Adrenal gland (tissue), 12 donors: ENCODE measurements around the gene ZNF831. TPM values are rescaled to one million over a fixed set of nuclear protein-coding genes. Genes with fewer than 3 reads are reported as not detected.

Experiments used
- DNase-seq, 7 donors: peaks; one replicate each; pipeline ENCODE4 v3.0.0-alpha.2; 2019 to 2020
- H3K27ac ChIP-seq, 5 donors: fragments of 200-600 bp; sonication (generic) in 4 of 5; 1 replicate in 3 of 5; 2 replicates in 2 of 5; pipeline versions ENCODE4 v1.5.1 to v1.8.0; 2016 to 2020; ENCODE audit warnings: mild to moderate bottlenecking in 1 of 5
- H3K27me3 ChIP-seq: fragments of 200-600 bp; 2 replicates; pipeline ENCODE4 v1.8.0; 2021
- H3K36me3 ChIP-seq, 2 donors: fragments of 200-600 bp; replicated peaks in 1 of 2; 1 replicate in 1 of 2; 2 replicates in 1 of 2; pipeline versions ENCODE4 v1.5.1 to v1.8.0; 2018 to 2022
- H3K4me1 ChIP-seq, 2 donors: fragments of 200-600 bp; replicated peaks in 1 of 2; 1 replicate in 1 of 2; 2 replicates in 1 of 2; pipeline versions ENCODE4 v1.5.1 to v1.8.0; 2018 to 2021
- H3K4me3 ChIP-seq, 4 donors: fragments of 200-600 bp; sonication (generic) in 3 of 4; one replicate each; pipeline ENCODE4 v1.5.1; 2016 to 2018
- H3K9me3 ChIP-seq, 3 donors: fragments of 200-600 bp; sonication (generic) in 1 of 3; replicated peaks in 1 of 3; 1 replicate in 2 of 3; 2 replicates in 1 of 3; pipeline versions ENCODE4 v1.5.1 to v1.8.0; 2016 to 2021
- POLR2A ChIP-seq, 2 donors: fragments of 450-650 bp; IDR thresholded peaks; one replicate each; pipeline ENCODE4 v1.6.1; 2017; ENCODE audit warnings: antibody characterized with exemption in 2 of 2, mild to moderate bottlenecking in 2 of 2, moderate library complexity in 1 of 2
- WGBS, 4 donors: extraction: QIAGEN DNeasy Blood & Tissue Kit in 2 of 4; methylation state at CpG; one replicate each; pipeline versions ENCODE4 v1.1.5 to v1.1.7; 2013 to 2017; 5-methylcytosine and 5-hydroxymethylcytosine counted together
- intact Hi-C, 2 donors: fragments of 100-400 bp; cut with DNase I; formaldehyde crosslinking; loops; one replicate each; pipeline versions ENCODE4 v1.14.1 to v1.15.0; 2022 to 2023
- polyA plus RNA-seq, 3 donors: library from polyadenylated mRNA; stranded (reverse); fragments of 200-250 nt in 2 of 3; fragments of 350-450 nt in 1 of 3; fragmentation: Illumina TruSeq in 1 of 3; extraction: RNeasy Lipid Tissue Mini Kit (QIAGEN cat#74804) in 1 of 3; gene quantifications; one replicate each; pipeline ENCODE4 v1.2.3, GENCODE V29; 2013 to 2014
- total RNA-seq, 9 donors: library from RNA; depleted of rRNA in 4 of 9; stranded (reverse); fragments of >200 nt in 4 of 9; fragments of 120-200 nt in 1 of 9; fragmentation: NEBNext Ultra II Directional in 1 of 9; extraction: Animal tissue kit (Norgen Biotek cat#: 25700) in 1 of 9; gene quantifications; one replicate each; pipeline versions ENCODE4 v1.1.0 to v1.2.4, GENCODE V29; 2013 to 2023
- TF ChIP-seq, protein P1 (sequence below), 6 experiments: fragments of 450-650 bp in 4 of 6; fragments of 200-600 bp in 2 of 6; sonication (generic) in 1 of 6; IDR thresholded peaks; 1 replicate in 5 of 6; 2 replicates in 1 of 6; pipeline versions ENCODE4 v1.5.1 to v1.8.0; 2016 to 2021; ENCODE audit warnings: antibody characterized with exemption in 6 of 6, mild to moderate bottlenecking in 2 of 6, moderate library complexity in 1 of 6
- donor health status: healthy with polysubstance abuse.
- donor health status: Bipolar disorder and iron deficiency.
- donor health status: DM: yes; HTN: yes; CAD: no.
- donor health status: DM: no; HTN: no; CAD: no.
- donor health status: DM: no; HTN: no; CAD: no.
- donor health status: DM: yes; HTN: yes; CAD: no.

The ZNF831 gene
- total and polyA plus RNA-seq, 12 donors = 0.05 to 0.61 (median 0.15) TPM

DNA sequence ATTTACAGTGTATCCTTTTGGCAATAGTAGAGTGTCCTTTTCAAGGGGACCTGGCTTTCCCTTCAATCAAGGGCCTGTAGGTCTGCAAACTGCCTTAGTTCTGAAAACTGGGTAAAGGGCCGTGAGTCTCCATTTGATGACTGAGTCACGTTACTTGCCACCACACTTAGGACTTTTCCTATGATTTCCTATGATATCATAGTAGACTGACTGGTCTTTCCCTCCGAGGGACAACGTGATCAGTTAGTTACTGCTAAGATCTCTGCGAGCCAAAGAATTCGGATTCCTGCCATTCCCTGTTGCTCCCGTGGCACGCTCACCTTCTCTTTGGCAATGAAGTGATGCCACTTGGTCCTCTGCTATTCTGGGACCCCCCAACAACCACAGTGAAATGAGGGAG lies 8.4 kb downstream of the ZNF831 start:
- no peaks in the 10 kb centered on the region for H3K4me1 ChIP-seq

DNA sequence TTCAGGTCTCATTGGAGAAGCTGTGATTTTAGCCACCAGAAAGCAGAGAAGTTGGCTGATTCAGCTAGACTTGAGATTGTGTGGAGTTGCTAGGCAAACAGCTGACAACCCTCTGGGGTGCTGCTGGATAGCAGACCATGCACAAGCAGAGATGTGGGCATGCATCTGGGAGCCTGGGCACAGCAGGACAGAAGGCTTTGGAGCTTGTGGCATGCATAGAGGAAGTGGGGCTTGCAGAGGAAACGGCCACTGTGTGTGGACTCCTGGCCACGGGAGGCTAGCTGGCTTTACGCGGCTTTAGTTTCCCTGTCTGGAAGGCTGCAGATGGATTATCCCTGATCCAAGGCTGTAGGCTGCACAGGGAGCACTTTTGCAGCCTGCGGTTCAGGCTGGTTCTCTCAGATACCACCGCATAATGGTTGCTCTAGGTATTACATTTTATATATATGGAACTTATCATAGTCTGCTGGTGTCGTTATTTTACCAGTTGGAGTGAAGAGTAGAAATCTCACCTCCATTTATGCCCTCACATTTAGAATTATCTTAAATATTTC lies 10.4 kb downstream of the ZNF831 start:
- Histone ChIP-seq H3K27me3 (peaks cover 6% of the 10 kb centered on the region), H3K9me3 (no peaks in the 10 kb centered on the region), H3K36me3 (no peaks in the 10 kb centered on the region), H3K4me3 (no peak overlapping the region), H3K4me1 (no peaks in the 10 kb centered on the region), H3K27ac (no peak overlapping the region)
- TF ChIP-seq, protein P1, sequence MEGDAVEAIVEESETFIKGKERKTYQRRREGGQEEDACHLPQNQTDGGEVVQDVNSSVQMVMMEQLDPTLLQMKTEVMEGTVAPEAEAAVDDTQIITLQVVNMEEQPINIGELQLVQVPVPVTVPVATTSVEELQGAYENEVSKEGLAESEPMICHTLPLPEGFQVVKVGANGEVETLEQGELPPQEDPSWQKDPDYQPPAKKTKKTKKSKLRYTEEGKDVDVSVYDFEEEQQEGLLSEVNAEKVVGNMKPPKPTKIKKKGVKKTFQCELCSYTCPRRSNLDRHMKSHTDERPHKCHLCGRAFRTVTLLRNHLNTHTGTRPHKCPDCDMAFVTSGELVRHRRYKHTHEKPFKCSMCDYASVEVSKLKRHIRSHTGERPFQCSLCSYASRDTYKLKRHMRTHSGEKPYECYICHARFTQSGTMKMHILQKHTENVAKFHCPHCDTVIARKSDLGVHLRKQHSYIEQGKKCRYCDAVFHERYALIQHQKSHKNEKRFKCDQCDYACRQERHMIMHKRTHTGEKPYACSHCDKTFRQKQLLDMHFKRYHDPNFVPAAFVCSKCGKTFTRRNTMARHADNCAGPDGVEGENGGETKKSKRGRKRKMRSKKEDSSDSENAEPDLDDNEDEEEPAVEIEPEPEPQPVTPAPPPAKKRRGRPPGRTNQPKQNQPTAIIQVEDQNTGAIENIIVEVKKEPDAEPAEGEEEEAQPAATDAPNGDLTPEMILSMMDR (IDR thresholded peaks at IDR 0.05) = no peak
- no peak for TF ChIP-seq POLR2A (IDR thresholded peaks at IDR 0.05)
- WGBS, 4 donors = 66 to 70% (median 69%) methylated on average over 7 of the region's 7 CpGs
- intact Hi-C loops = no loop called here
- no peak for DNase-seq

More for the DNA sequence above, 8.4 kb downstream of the ZNF831 start:
- H3K27me3 ChIP-seq = peaks cover 6% of the 10 kb centered on the region
- no peaks in the 10 kb centered on the region for H3K9me3 ChIP-seq
- intact Hi-C loops = no loop called here
- no peak overlapping the region for H3K27ac ChIP-seq
- no peak for DNase-seq
- 85 to 91% (median 87%) methylated on average over 8 of the region's 8 CpGs for WGBS, 4 donors
- no peaks in the 10 kb centered on the region for H3K36me3 ChIP-seq
- no peak overlapping the region for H3K4me3 ChIP-seq
- TF ChIP-seq, protein P1 (IDR thresholded peaks at IDR 0.05) = no peak
- TF ChIP-seq POLR2A (IDR thresholded peaks at IDR 0.05) = no peak

DNA sequence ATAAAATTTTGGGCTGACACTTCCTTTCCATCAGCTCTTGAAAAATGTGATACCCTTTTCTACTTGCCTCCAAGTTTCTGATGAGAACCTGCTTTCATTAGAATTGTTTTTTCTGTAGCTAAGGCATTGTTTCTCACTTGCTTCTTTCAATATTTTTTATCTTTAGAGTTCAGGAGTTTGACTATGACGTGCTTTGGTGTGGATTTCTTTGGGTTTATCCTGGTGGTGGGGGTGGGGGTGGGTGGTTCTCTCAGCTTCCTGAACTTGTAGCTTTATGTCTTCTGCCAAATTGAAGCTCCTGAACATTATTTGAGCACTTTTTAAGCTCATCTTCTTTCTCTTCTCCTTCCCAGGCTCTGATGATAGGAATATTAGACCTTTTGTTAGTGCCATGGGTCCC lies 11.4 kb downstream of the ZNF831 start:
- Histone ChIP-seq H3K4me3 (no peak overlapping the region), H3K4me1 (no peaks in the 10 kb centered on the region), H3K36me3 (no peaks in the 10 kb centered on the region), H3K27ac (no peak overlapping the region), H3K27me3 (peaks cover 6% of the 10 kb centered on the region), H3K9me3 (no peaks in the 10 kb centered on the region)
- intact Hi-C loops = no loop called here
- no peak for DNase-seq
- TF ChIP-seq, protein P1 (IDR thresholded peaks at IDR 0.05) = no peak
- no peak for TF ChIP-seq POLR2A (IDR thresholded peaks at IDR 0.05)
- WGBS, 4 donors = 23 to 64% (median 49%) methylated on average over 1 of the region's 1 CpG

DNA sequence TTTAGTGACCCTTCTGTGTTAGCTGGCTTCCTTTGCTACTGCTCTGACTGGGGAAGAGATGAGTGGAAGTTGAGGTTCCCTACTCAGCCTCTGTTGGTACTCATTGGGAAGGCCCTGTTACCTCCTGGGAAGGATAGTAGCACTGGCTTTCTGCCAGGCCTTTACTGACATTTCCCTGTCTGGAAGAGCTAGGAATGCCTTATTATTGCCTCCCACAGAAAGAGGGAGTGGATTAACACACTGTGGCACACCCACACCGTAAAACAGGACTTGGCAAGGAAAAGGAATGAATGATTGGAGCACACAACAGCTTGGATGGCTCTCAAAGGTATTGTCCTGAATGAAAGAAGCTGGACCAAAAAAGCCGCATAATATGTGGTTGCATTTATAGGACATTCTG lies 12.2 kb downstream of the ZNF831 start:
- intact Hi-C loops = no loop called here
- Histone ChIP-seq H3K9me3 (no peaks in the 10 kb centered on the region), H3K36me3 (no peaks in the 10 kb centered on the region), H3K4me3 (no peak overlapping the region), H3K27ac (no peak overlapping the region), H3K27me3 (peaks cover 5% of the 10 kb centered on the region), H3K4me1 (no peaks in the 10 kb centered on the region)
- 68 to 75% (median 72%) methylated on average over 2 of the region's 2 CpGs for WGBS, 4 donors
- TF ChIP-seq POLR2A (IDR thresholded peaks at IDR 0.05) = no peak
- TF ChIP-seq, protein P1 (IDR thresholded peaks at IDR 0.05) = no peak
- no peak for DNase-seq
